A673 (cell line): ENCODE data around the gene AP4B1. TPM values are rescaled to one million over a fixed set of nuclear protein-coding genes. Genes with fewer than 3 reads are reported as not detected.

Source experiments
- BruUV-seq: library from RNA; stranded (reverse); fragments of 400-500 nt; replicated peaks from 2 replicates; lab custom pipeline; 2021; lab: Mats Ljungman, UMichigan
- CTCF ChIA-PET: fragments of 300-600 bp; sonication (Branson Sonifier 250); formaldehyde crosslinking; loops from one replicate; lab custom pipeline; 2022; ENCODE audit warnings: antibody characterized with exemption; lab: Charles Lee
- POLR2A ChIA-PET: fragments of 300-600 bp; sonication (Branson Sonifier 250); formaldehyde crosslinking; loops from one replicate; lab custom pipeline; 2022; ENCODE audit warnings: antibody characterized with exemption; ENCODE audit not compliant: low non-redundant PET; lab: Charles Lee
- DNase-seq: peaks from one replicate; pipeline ENCODE4 v3.0.0-alpha.2; 2015; ENCODE audit warnings: low spot score
- H3K27ac ChIP-seq: fragments of 200-600 bp; sonication (generic); 2 replicates; pipeline ENCODE4 v1.5.1; 2016; ENCODE audit warnings: mixed run types, low read depth, mild to moderate bottlenecking, mixed read lengths, antibody characterized with exemption, low read length; ENCODE audit not compliant: poor library complexity, severe bottlenecking
- H3K27me3 ChIP-seq: fragments of 200-600 bp; sonication (generic); replicated peaks from 2 replicates; pipeline ENCODE4 v1.6.1; 2017; ENCODE audit warnings: mixed run types, low read depth, mild to moderate bottlenecking, mixed read lengths, antibody characterized with exemption, low read length; ENCODE audit not compliant: insufficient read depth, poor library complexity
- H3K36me3 ChIP-seq: fragments of 200-600 bp; sonication (generic); 2 replicates; pipeline ENCODE4 v1.6.1; 2016; ENCODE audit warnings: mixed run types, mild to moderate bottlenecking, mixed read lengths, antibody characterized with exemption, low read length; ENCODE audit not compliant: insufficient read depth, poor library complexity, severe bottlenecking
- H3K4me1 ChIP-seq: fragments of 200-600 bp; sonication (generic); 2 replicates; pipeline ENCODE4 v1.6.1; 2017; ENCODE audit warnings: mixed run types, mild to moderate bottlenecking, mixed read lengths, antibody characterized with exemption, low read length; ENCODE audit not compliant: insufficient read depth, poor library complexity, severe bottlenecking
- H3K4me3 ChIP-seq: fragments of 200-600 bp; sonication (generic); 2 replicates; pipeline ENCODE4 v1.5.1; 2016; ENCODE audit warnings: low read depth, mixed run types, mild to moderate bottlenecking, mixed read lengths, low read length; ENCODE audit not compliant: poor library complexity, severe bottlenecking
- H3K9me3 ChIP-seq: fragments of 200-600 bp; sonication (generic); 2 replicates; pipeline ENCODE4 v1.6.1; 2016; ENCODE audit warnings: mixed run types, low read depth, mild to moderate bottlenecking, mixed read lengths, antibody characterized with exemption, low read length; ENCODE audit not compliant: poor library complexity, severe bottlenecking
- CTCF ChIP-seq: fragments of 300-800, 200-600 bp; sonication (generic); conservative IDR thresholded peaks from 2 replicates; pipeline ENCODE4 v1.5.1; 2017; ENCODE audit warnings: low read depth, mild to moderate bottlenecking, antibody characterized with exemption, low read length, moderate library complexity, mixed read lengths
- EZH2 ChIP-seq: fragments of 200-600 bp; sonication (generic); IDR thresholded peaks from 2 replicates; pipeline ENCODE4 v1.6.1; 2017; ENCODE audit warnings: borderline replicate concordance, low read depth, mild to moderate bottlenecking, mixed read lengths, antibody characterized with exemption, low read length; ENCODE audit not compliant: poor library complexity, severe bottlenecking
- intact Hi-C: fragments of 100-400 bp; cut with micrococcal nuclease; formaldehyde crosslinking; loops from one replicate; pipeline ENCODE4 v1.10.0; 2022; ENCODE audit not compliant: unreplicated experiment
- total RNA-seq: library from RNA; stranded (reverse); gene quantifications from 2 replicates; pipeline ENCODE4 v1.2.3, GENCODE V29; 2021

AP4B1 gene
- total RNA-seq, 1 experiment from 2014 or later: 48.9 TPM

GRCh38 chr1:113905435-113905861 lies 849 bp upstream of the AP4B1 start:
- Histone ChIP-seq H3K9me3 (no peaks in the 10 kb centered on the region), H3K4me1 (peaks cover 10% of the 10 kb centered on the region), H3K4me3 (peak overlapping the region; percentile 86), H3K27ac (peak overlapping the region; percentile 86), H3K36me3 (peaks cover 60% of the 10 kb centered on the region), H3K27me3 (no peaks in the 10 kb centered on the region)
- intact Hi-C loops: loop anchor here (1.0 to 2.0 kb wide), 2 partner anchors 24 to 71 kb away; partner anchors contain the start of gene HIPK1
- no peak for DNase-seq
- POLR2A ChIA-PET: no interaction called here
- CTCF ChIA-PET: interaction anchor here (0.7 kb wide), 1 partner anchor 11 kb away, joined by 4 read pairs; no protein-coding TSS in a partner anchor
- TF ChIP-seq CTCF (no peak), EZH2 (no peak)
- no TSS peak for BruUV-seq

DNA sequence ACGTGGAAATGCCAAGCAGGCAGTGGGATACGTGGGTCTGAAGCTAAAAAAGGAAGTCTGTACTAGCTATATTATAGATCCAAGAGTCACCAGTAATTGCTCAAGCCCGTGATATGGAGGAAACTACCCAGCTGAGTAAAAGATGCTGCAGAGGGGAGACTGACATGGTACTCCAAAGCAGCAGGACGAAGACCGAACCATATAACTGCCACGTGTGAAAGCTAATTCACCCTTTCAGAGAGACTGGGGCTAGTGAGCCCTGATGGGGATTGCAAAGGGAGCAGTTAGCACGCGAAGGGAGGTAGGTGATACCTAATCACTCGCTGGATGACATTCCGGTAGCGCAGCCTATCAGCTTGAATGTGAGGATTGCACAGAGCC lies 316 bp downstream of the AP4B1 start:
- intact Hi-C loops: loop anchor here (2.0 kb wide), 1 partner anchor 69 kb away; no protein-coding TSS in a partner anchor
- TSS peak; percentile 64 for BruUV-seq
- CTCF ChIA-PET: interaction anchor here (0.5 to 2.1 kb wide), 3 partner anchors 25 to 188 kb away, joined by 3 to 6 read pairs (median 6); partner anchors contain the start of gene HIPK1

DNA sequence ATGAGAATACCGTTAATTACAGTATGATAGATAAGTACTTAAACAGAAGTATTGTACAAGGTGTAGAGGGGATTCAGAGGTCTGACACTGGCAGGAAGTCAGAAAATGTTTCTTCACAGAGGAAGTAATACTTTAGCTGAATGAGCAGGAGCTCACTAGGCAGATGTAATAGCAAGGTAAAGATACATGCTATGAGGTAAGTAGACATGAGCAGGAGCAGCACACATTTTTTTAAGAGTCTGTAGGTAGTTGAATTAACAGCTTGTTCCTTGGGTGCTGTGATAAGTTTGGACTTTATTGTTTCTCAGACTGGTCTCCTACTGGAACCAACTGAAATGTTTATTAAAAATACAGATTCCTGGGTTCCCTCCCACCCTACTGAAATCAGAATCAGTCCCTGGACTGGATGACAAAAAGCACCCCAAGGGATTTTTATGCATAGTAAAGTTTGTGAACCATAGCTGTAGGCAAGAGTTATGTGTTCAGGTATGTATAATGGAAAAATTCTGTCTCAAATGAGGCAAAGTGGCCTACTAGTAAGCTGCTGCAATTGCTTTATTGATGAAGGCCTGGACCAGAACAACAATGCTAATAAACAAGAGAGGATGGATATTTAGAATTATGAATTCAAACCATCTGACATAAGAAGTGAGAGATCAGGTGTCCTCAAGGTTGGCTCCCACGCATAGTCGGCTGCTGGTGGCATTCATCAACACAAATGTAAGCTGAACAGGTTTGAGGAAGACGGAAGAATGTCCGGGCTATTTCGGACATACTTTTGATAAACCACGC lies 902 bp downstream of the AP4B1 start:
- H3K9me3 ChIP-seq: no peaks in the 10 kb centered on the region
- H3K27ac ChIP-seq: peak overlapping the region; percentile 86
- H3K36me3 ChIP-seq: peaks cover 61% of the 10 kb centered on the region
- ChIA-PET CTCF (interaction anchor here (1.0 to 2.1 kb wide), 3 partner anchors 25 to 379 kb away, joined by 3 to 8 read pairs (median 6); partner anchors contain the start of gene HIPK1), POLR2A (no interaction called here)
- TF ChIP-seq CTCF (no peak), EZH2 (no peak)
- intact Hi-C loops: loop anchor here (2.0 kb wide), 1 partner anchor 69 kb away; no protein-coding TSS in a partner anchor
- H3K27me3 ChIP-seq: no peaks in the 10 kb centered on the region
- BruUV-seq: no TSS peak
- peak; percentile 27 for DNase-seq
- peak overlapping the region; percentile 86 for H3K4me3 ChIP-seq
- H3K4me1 ChIP-seq: peaks cover 10% of the 10 kb centered on the region

More for the DNA sequence above, 316 bp downstream of the AP4B1 start:
- H3K27me3 ChIP-seq: no peaks in the 10 kb centered on the region
- peaks cover 10% of the 10 kb centered on the region for H3K4me1 ChIP-seq
- no peaks in the 10 kb centered on the region for H3K9me3 ChIP-seq
- peak overlapping the region; percentile 86 for H3K27ac ChIP-seq
- H3K36me3 ChIP-seq: peaks cover 61% of the 10 kb centered on the region
- POLR2A ChIA-PET: no interaction called here
- H3K4me3 ChIP-seq: peak overlapping the region; percentile 86
- TF ChIP-seq EZH2 (no peak), CTCF (no peak)
- DNase-seq: no peak
